ENCODE results near the gene RFX2. TPM values are rescaled to one million over a fixed set of nuclear protein-coding genes. Genes with fewer than 3 reads are reported as not detected.
"Not testable (repeated sequence)": the region's sequence is repeated elsewhere in the genome, so short reads cannot be mapped to it uniquely, and the experiment has no call there.

RFX2 gene
- polyA plus RNA-seq, 6 donors from 2014 or later: 0.89 to 5.9 (median 1.2) TPM

DNA sequence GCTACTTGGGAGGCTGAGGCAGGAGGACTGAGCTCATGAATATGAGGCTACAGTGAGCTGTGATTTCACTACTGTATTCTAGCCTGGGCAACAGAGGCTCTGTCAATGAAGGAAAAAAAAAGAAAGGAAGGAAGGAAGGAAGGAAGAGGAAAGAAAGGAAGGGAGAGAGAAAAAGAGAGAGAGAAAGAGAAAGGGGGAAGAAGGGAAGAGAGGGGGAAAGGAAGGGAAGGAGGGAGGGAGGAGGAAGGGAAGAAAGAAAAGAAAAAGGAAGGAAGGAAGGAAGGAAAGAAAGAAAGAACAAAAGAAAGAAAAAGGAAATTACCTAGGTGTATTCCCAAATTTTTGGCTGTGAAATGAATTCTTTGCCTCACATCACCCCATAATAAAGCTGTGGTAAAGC is 7.2 kb upstream of the RFX2 start:
- H3K9me3 Mint-ChIP-seq: peaks cover 2 to 18% (median 14%) of the 10 kb centered on the region in 7 donors
- H3K27ac Mint-ChIP-seq: no peak overlapping the region
- H3K27me3 Mint-ChIP-seq: peaks cover 25 to 49% (median 35%) of the 10 kb centered on the region in 3 donors
- no peak overlapping the region for H3K4me3 Mint-ChIP-seq
- ATAC-seq (ENCODE audit: low read depth in 2 of 2): no peak
- H3K4me1 Mint-ChIP-seq: no peaks in the 10 kb centered on the region
- DNase-seq: no peak
- H3K36me3 Mint-ChIP-seq: peaks cover 0 to 13% of the 10 kb centered on the region in 2 donors

DNA sequence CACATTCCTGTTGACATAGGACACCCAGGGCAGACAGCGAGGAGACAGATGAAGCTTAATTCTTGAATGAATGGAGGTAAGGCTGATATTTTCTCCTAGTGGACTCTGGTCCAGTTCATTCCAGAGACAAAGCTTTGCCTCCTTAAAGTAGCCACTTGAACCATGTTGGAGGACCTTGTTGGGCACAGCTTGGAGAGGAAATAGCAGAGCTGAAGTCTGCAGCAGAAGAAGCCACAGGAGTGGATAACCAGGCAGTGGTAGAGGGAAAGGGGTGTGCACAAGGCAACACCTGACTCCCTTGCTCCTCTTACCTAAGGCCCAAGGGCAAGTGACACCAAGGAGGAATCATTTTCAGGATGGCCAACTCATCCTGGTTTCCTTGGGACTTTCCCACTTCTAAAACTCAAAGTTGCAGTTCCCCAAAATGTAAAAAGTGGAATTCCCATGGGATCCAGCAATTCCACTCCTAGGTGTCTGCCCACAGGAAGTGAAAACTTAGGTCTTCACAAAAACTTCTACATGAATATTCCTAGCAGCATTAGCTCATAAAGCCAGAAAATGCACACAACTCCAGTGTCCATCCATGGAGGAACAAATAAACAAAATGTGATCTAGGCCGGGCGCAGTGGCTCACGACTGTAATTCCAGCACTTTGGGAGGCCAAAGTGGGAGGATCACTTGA is 6.6 kb upstream of the RFX2 start:
- H3K4me3 Mint-ChIP-seq: no peak overlapping the region
- no peaks in the 10 kb centered on the region for H3K4me1 Mint-ChIP-seq
- peaks cover 0 to 13% of the 10 kb centered on the region in 2 donors for H3K36me3 Mint-ChIP-seq
- no peak overlapping the region for H3K27ac Mint-ChIP-seq
- no peak for ATAC-seq (ENCODE audit: low read depth in 2 of 2)
- peaks cover 24 to 49% (median 29%) of the 10 kb centered on the region in 3 donors for H3K27me3 Mint-ChIP-seq
- H3K9me3 Mint-ChIP-seq: peaks cover 2 to 18% (median 14%) of the 10 kb centered on the region in 7 donors
- no peak for DNase-seq

DNA sequence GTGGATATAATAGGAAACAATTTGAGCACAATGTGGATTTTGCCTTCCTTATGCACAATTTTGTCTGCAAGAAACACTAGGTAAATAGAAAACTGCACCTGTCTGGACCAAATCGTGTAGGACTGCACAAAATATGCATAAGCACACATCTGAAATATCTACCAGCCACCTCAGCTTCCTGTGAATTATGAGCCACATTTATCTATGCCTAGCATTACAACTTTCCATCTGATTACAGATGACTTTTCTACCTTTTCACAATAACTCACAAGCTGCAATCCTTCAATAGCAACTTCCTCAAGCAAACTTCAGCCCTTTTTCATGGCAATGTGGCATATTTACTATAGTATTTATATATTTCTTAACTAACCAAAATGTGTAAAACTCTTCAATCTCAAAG is 5.7 kb upstream of the RFX2 start:
- H3K27me3 Mint-ChIP-seq: peaks cover 20 to 49% (median 28%) of the 10 kb centered on the region in 3 donors
- DNase-seq: no peak
- H3K4me3 Mint-ChIP-seq: no peak overlapping the region
- peaks cover 4 to 18% (median 14%) of the 10 kb centered on the region in 7 donors for H3K9me3 Mint-ChIP-seq
- no peak for ATAC-seq (ENCODE audit: low read depth in 2 of 2)
- H3K4me1 Mint-ChIP-seq: peaks cover 0 to 7% (median 5%) of the 10 kb centered on the region in 3 donors
- peaks cover 0 to 13% of the 10 kb centered on the region in 2 donors for H3K36me3 Mint-ChIP-seq
- H3K27ac Mint-ChIP-seq: no peak overlapping the region

DNA sequence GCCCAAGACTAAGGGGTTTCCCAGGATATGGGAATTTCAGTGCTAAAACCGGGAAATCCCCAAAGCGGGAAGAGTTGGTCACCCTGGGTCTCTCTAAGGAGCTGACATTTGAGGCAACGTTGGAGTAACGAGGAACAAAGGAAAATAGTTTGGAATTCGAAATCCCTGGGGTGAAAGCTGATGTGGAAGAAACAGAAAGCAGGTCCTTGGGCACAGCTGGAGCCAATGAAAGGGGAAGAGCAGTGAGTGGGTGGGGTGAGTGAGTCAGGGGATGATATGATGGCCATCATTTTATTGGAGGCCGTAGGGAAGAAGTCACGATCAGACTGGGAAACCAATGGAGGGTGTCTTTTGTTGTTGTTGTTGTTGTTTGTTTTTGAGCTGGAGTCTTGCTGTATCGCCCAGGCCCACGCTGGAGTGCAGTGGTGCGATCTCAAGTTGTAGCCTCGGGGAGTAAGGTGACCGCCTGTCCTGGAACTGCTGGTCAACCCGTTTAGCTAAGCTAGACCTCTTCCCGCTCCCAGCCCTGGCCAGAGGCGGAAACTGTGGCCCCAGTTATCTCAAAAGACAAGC is 3.4 kb upstream of the RFX2 start:
- Mint-ChIP-seq H3K27ac (peak overlapping the region in 1 of 6 donors; percentile 83), H3K36me3 (no peaks in the 10 kb centered on the region), H3K9me3 (peaks cover 0 to 6% (median 4%) of the 10 kb centered on the region in 7 donors), H3K4me3 (peak overlapping the region in 1 of 8 donors; percentile 38), H3K27me3 (peaks cover 22 to 42% (median 27%) of the 10 kb centered on the region in 3 donors), H3K4me1 (peaks cover 12 to 21% (median 18%) of the 10 kb centered on the region in 3 donors)
- no peak for DNase-seq
- ATAC-seq (ENCODE audit: low read depth in 2 of 2): no peak

DNA sequence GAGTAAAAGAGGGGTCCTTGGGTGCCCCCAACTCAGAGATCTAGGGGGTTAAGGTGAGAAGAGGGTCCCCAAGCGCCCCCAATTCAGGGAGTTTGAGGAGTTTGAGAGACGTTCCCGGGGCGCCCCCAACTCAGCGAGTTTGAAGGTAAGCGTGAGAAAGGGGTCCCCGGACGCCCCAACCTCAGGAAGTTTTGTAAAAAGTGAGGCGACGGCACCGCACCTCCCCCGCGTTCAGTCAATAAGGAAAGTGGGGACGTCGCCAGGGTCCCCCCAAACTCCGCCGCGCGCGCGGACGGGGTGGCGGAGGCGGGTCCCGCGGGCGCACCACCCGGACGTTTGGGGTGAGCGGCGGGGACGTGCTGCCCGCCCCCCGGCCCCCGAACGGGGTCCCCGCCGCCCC is 353 bp downstream of the RFX2 start:
- no peak for DNase-seq
- Mint-ChIP-seq H3K27ac (peak overlapping the region in 4 of 6 donors; percentile 72 to 96 (median 84)), H3K27me3 (peaks cover 26 to 41% (median 34%) of the 10 kb centered on the region in 3 donors), H3K36me3 (no peaks in the 10 kb centered on the region), H3K9me3 (peaks cover 0 to 3% (median 0%) of the 10 kb centered on the region in 7 donors), H3K4me3 (peak overlapping the region; percentile 73 to 94 (median 92)), H3K4me1 (peaks cover 17 to 27% (median 26%) of the 10 kb centered on the region in 3 donors)
- peak; percentile 0 for ATAC-seq (ENCODE audit: low read depth in 2 of 2)

DNA sequence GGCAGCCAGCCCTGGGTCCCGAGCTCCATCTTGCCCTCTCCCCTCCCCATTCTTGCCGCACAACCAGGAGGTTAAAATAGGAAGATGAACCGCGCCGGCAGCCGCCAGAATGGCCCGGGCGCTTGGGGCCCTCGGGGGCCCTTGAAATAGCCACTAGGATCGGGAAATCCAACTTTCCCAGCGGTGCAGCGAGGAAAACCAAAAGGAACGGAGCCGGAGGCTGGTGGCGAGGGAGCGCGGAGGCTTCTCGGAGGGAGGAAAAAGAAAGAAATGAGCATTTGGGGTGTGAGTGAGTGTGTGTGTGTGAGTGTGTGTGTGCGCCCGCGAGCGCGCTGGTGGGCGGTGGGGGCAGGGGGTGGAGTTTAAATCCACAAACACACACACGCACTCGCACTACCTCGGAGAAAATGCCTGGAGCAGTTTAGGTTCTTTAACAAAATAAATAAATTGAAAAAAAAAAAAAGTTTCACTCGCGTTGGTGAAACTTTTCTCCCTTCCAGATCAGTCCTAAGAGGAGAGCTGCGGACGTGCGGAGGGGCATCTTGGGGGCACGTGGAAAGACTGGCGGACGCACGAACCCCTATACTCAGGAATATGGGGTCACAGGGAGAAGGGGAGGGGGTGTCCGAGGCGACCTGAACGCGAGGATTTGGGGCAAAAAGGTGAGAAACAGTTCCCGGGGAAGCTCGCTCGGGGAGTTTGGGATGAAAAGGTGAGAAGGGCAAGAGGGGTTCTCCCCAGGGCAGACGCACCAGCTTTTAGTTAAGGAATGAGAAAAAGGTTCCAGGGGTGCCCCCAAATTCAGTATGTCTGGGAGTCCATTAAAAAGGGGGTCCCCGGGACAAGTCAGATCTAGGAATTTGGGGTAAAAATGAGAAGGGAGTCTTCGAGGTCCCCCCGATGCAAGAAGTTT is 1.3 kb downstream of the RFX2 start:
- H3K27ac Mint-ChIP-seq: peak overlapping the region; percentile 54 to 96 (median 78)
- peaks cover 17 to 27% (median 26%) of the 10 kb centered on the region in 3 donors for H3K4me1 Mint-ChIP-seq
- peaks cover 26 to 45% (median 40%) of the 10 kb centered on the region in 3 donors for H3K27me3 Mint-ChIP-seq
- peak; percentile 45 for DNase-seq
- peak overlapping the region; percentile 73 to 94 (median 92) for H3K4me3 Mint-ChIP-seq
- H3K9me3 Mint-ChIP-seq: peaks cover 0 to 3% (median 0%) of the 10 kb centered on the region in 7 donors
- H3K36me3 Mint-ChIP-seq: no peaks in the 10 kb centered on the region
- ATAC-seq (ENCODE audit: low read depth in 2 of 2): no peak

DNA sequence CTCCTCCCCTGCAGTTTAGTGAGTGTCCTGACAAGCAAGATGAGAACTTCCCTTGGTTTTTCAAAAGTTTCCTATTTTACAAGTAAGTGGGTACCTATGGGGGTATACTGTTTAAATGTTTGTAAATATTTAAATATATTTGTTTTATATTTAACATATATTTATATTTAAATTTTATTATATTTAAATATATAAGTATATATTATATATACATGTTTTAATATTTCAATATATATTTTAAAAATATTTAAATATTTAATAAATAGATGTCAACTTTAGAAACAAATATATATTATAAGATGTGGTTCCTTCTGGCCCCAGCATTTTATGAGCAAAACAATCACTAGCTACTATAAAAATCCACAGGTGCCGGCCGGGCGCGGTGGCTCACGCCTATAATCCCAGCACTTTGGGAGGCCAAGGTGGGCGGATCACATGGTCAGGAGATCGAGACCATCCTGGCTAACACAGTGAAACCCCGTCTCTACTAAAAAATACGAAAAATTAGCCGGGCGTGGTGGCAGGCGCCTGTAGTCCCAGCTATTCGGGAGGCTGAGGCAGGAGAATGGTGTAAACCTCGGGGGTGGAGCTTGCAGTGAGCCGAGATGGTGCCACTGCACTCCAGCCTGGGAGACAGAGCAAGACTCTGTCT is 3.5 kb downstream of the RFX2 start:
- Mint-ChIP-seq H3K27ac (peak overlapping the region in 1 of 6 donors; percentile 41), H3K27me3 (peaks cover 19 to 38% (median 34%) of the 10 kb centered on the region in 3 donors), H3K4me3 (peak overlapping the region in 1 of 8 donors; percentile 61), H3K4me1 (peaks cover 24 to 27% (median 26%) of the 10 kb centered on the region in 3 donors)
- H3K36me3 Mint-ChIP-seq; H3K9me3 Mint-ChIP-seq; ATAC-seq (ENCODE audit: low read depth in 2 of 2); DNase-seq: not testable (repeated sequence)

DNA sequence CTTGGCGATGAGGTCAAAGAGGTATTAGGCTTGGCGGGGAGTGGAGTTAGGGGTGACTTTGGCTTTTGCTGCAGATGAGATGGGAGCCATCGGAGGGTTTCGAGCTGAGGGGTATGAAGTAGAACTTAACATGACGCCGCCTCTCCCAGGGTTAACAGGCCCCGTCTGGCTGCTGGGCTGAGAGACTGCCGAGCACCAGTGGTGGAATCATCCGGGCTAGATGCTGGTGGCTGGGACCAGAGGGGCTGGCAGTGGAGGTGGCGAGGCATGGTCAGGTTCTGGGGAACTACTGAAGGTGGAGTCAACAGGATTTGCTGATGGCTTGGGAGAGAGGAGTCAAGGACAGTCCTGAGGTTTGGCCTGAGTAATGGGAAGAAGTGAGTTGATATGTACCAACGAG is 4.9 kb downstream of the RFX2 start:
- H3K27me3 Mint-ChIP-seq: peaks cover 19 to 38% (median 34%) of the 10 kb centered on the region in 3 donors
- H3K4me1 Mint-ChIP-seq: peaks cover 21 to 25% (median 23%) of the 10 kb centered on the region in 3 donors
- peaks cover 0 to 6% (median 0%) of the 10 kb centered on the region in 7 donors for H3K9me3 Mint-ChIP-seq
- DNase-seq (no peak), ATAC-seq (ENCODE audit: low read depth in 2 of 2) (no peak)
- H3K27ac Mint-ChIP-seq: no peak overlapping the region
- H3K4me3 Mint-ChIP-seq: peak overlapping the region in 1 of 8 donors; percentile 52
- H3K36me3 Mint-ChIP-seq: peaks cover 3 to 4% of the 10 kb centered on the region in 2 donors

- H3K4me3 Mint-ChIP-seq: no peak overlapping the region
- peaks cover 10 to 12% of the 10 kb centered on the region in 2 donors for H3K36me3 Mint-ChIP-seq
- ATAC-seq (ENCODE audit: low read depth in 2 of 2): no peak
Observed at GRCh38 chr19:6103894-6104293, 6.4 kb downstream of the RFX2 start.

DNA sequence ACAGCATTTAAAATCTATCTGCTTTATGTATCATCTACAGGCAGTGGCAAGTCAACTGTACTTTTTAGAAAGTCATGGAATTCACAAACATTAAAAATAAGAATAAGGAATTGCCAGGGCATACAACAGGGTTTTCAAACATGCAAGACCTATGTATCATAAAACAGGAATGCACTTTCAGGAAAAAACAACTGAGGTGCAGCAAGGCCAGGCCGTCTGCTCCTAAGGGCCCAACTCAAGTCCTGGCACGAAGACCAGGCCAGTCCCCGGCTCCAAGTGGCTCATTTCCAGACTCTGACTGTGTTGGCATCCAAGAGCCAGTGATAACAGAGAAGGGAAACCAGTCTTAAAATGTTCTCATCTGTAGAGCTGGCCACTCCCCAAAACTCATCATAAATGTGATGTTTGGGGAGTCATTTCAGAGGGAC is 7.1 kb downstream of the RFX2 start:
- no peak overlapping the region for H3K27ac Mint-ChIP-seq
- H3K9me3 Mint-ChIP-seq: peaks cover 6 to 14% (median 7%) of the 10 kb centered on the region in 7 donors
- H3K27me3 Mint-ChIP-seq: peaks cover 3 to 22% (median 22%) of the 10 kb centered on the region in 3 donors
- H3K4me3 Mint-ChIP-seq: peak overlapping the region in 1 of 8 donors; percentile 29
- H3K4me1 Mint-ChIP-seq: peaks cover 13 to 15% (median 14%) of the 10 kb centered on the region in 3 donors
- ATAC-seq (ENCODE audit: low read depth in 2 of 2) (no peak), DNase-seq (no peak)
- peaks cover 10 to 12% of the 10 kb centered on the region in 2 donors for H3K36me3 Mint-ChIP-seq

More at GRCh38 chr19:6103894-6104293, 6.4 kb downstream of the RFX2 start:
- peaks cover 6 to 14% (median 7%) of the 10 kb centered on the region in 7 donors for H3K9me3 Mint-ChIP-seq
- no peak overlapping the region for H3K27ac Mint-ChIP-seq
- DNase-seq: no peak
- H3K27me3 Mint-ChIP-seq: peaks cover 9 to 29% (median 28%) of the 10 kb centered on the region in 3 donors
- H3K4me1 Mint-ChIP-seq: peaks cover 19 to 22% (median 20%) of the 10 kb centered on the region in 3 donors

DNA sequence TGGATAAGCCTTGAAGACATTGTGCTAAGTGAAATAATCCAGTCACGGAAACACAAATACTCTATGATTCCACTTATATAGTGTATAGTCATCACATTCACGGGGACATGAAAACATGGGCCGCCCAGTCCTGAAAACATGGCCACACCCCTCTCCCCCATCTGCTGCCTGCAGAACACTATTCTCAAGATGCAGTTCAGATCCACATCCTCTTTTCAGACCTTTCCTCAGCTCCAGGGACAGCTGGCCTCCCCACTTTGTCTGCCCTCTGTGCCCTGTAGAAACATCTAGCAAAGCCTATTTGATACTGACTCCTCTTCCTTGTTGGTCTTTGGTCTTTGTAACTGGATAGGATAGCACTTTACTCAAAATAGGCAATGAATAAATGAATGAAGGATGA is 8.3 kb downstream of the RFX2 start:
- H3K4me1 Mint-ChIP-seq: peaks cover 9 to 15% (median 12%) of the 10 kb centered on the region in 3 donors
- peak overlapping the region in 1 of 8 donors; percentile 4 for H3K4me3 Mint-ChIP-seq
- peaks cover 0 to 18% (median 17%) of the 10 kb centered on the region in 3 donors for H3K27me3 Mint-ChIP-seq
- DNase-seq: no peak
- peaks cover 6 to 14% (median 7%) of the 10 kb centered on the region in 7 donors for H3K9me3 Mint-ChIP-seq
- H3K36me3 Mint-ChIP-seq: peaks cover 10 to 12% of the 10 kb centered on the region in 2 donors
- no peak for ATAC-seq (ENCODE audit: low read depth in 2 of 2)
- no peak overlapping the region for H3K27ac Mint-ChIP-seq

- peaks cover 10 to 12% of the 10 kb centered on the region in 2 donors for H3K36me3 Mint-ChIP-seq
- peaks cover 9 to 15% (median 12%) of the 10 kb centered on the region in 3 donors for H3K4me1 Mint-ChIP-seq
- no peak overlapping the region for H3K27ac Mint-ChIP-seq
- H3K27me3 Mint-ChIP-seq: peaks cover 0 to 17% (median 17%) of the 10 kb centered on the region in 3 donors
- no peak for DNase-seq
- peak overlapping the region in 4 of 8 donors; percentile 9 to 74 (median 46) for H3K4me3 Mint-ChIP-seq
- peaks cover 6 to 14% (median 7%) of the 10 kb centered on the region in 7 donors for H3K9me3 Mint-ChIP-seq
- ATAC-seq (ENCODE audit: low read depth in 2 of 2): no peak
Observed at GRCh38 chr19:6101291-6101825, 8.9 kb downstream of the RFX2 start.

Data from naive B cell (primary cell).